ENCODE measurements around the gene SRPK2. TPM values are rescaled to one million over a fixed set of nuclear protein-coding genes. Genes with fewer than 3 reads are reported as not detected.

Gene SRPK2
- total RNA-seq, 1 experiment from 2014 or later = 21.6 TPM

DNA sequence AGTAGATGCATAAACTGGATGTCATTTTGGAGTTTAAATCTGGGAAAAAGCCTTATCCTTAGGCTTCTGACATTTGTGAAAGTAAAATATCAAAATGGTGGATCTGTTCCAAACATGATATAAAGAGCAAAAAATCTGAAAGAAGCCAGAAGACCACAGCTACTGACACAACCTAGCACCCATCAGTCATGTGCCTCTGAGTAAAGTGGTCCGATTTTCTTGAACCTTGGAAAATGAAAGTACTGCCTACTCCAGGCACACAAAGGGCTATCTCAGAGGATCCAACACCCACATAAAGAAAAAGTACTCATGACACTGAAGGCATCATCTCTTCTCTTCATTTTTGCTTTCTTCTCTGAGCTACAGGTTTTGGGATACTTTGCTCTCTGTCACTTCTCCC lies 224.0 kb downstream of the SRPK2 start:
- no peak for TF ChIP-seq EZH2phosphoT487 (IDR thresholded peaks at IDR 0.05; ENCODE audit: borderline replicate concordance, low read length)
- no peak for TF ChIP-seq EZH2 (IDR thresholded peaks at IDR 0.05; ENCODE audit: low read length, unreplicated experiment)
- no peak for TF ChIP-seq CTCF (conservative IDR thresholded peaks at IDR 0.05; ENCODE audit: low read depth, low read length)
- Histone ChIP-seq H3F3A (ENCODE audit: low read length, unreplicated experiment) (no peaks in the 10 kb centered on the region), H3K4me3 (ENCODE audit: low read length) (no peak overlapping the region), H2AFZ (ENCODE audit: low read length) (no peak overlapping the region), H3K36me3 (ENCODE audit: low read depth, low read length) (peaks cover 23% of the 10 kb centered on the region; the same call in 1 of the 2 replicates), H3K4me1 (ENCODE audit: insufficient read depth, low read length) (no peaks in the 10 kb centered on the region), H3K9me3 (ENCODE audit: low read length) (no peaks in the 10 kb centered on the region), H3K27me3 (ENCODE audit: low read length) (no peaks in the 10 kb centered on the region), H3K79me2 (ENCODE audit: low read length) (no peaks in the 10 kb centered on the region), H3K4me2 (ENCODE audit: low read length) (no peak overlapping the region), H3K9me2 (replicated peaks; ENCODE audit: low read length) (no peaks in the 10 kb centered on the region), H3K27ac (ENCODE audit: low read length) (no peak overlapping the region), H4K20me1 (ENCODE audit: low read length) (no peaks in the 10 kb centered on the region), H3K9ac (ENCODE audit: low read length) (no peak overlapping the region)
- intact Hi-C loops (cut with micrococcal nuclease) = no loop called here
- BruUV-seq (replicated peaks) = no TSS peak
- POLR2A ChIA-PET (ENCODE audit: unreplicated experiment) = no interaction called here
- CTCF ChIA-PET = no interaction called here
- DNase-seq (no peak), ATAC-seq (no peak)

- H3K36me3 ChIP-seq (ENCODE audit: low read depth, low read length) = peaks cover 23% of the 10 kb centered on the region; the same call in 1 of the 2 replicates
- intact Hi-C loops (cut with micrococcal nuclease) = no loop called here
- H3K4me1 ChIP-seq (ENCODE audit: insufficient read depth, low read length) = no peaks in the 10 kb centered on the region
- H3K9me2 ChIP-seq (replicated peaks; ENCODE audit: low read length) = no peaks in the 10 kb centered on the region
- H4K20me1 ChIP-seq (ENCODE audit: low read length) = no peaks in the 10 kb centered on the region
- no peaks in the 10 kb centered on the region for H3F3A ChIP-seq (ENCODE audit: low read length, unreplicated experiment)
- H3K4me3 ChIP-seq (ENCODE audit: low read length) = no peak overlapping the region
- no peak overlapping the region for H3K4me2 ChIP-seq (ENCODE audit: low read length)
- H3K9me3 ChIP-seq (ENCODE audit: low read length) = no peaks in the 10 kb centered on the region
- BruUV-seq (replicated peaks) = no TSS peak
- H3K79me2 ChIP-seq (ENCODE audit: low read length) = no peaks in the 10 kb centered on the region
- ChIA-PET POLR2A (ENCODE audit: unreplicated experiment) (no interaction called here), CTCF (no interaction called here)
- no peak overlapping the region for H3K9ac ChIP-seq (ENCODE audit: low read length)
- H3K27ac ChIP-seq (ENCODE audit: low read length) = no peak overlapping the region
- H2AFZ ChIP-seq (ENCODE audit: low read length) = no peak overlapping the region
- DNase-seq (no peak), ATAC-seq (no peak)
- TF ChIP-seq EZH2phosphoT487 (IDR thresholded peaks at IDR 0.05; ENCODE audit: borderline replicate concordance, low read length) = no peak
- no peak for TF ChIP-seq EZH2 (IDR thresholded peaks at IDR 0.05; ENCODE audit: low read length, unreplicated experiment)
- TF ChIP-seq CTCF (conservative IDR thresholded peaks at IDR 0.05; ENCODE audit: low read depth, low read length) = no peak
- H3K27me3 ChIP-seq (ENCODE audit: low read length) = no peaks in the 10 kb centered on the region
Observed at GRCh38 chr7:105163718-105164117, 225.0 kb downstream of the SRPK2 start.

DNA sequence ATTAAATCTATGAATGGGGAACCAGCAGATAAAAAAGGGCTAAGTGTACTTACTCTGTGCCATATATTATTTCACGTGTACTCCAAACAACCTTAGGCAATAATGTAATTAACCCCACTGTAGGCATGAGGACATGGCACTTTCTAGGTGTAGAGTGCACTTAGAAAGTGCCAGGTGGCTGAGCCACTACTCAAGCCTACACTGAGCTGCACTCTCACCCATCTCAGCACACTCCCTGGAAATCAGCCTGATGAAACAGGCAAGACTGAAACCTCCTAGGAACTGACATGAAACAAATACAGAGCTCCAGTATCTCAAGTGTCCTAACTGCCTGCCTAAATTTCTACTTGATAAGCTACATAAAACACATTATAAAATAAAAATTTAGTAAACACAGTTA lies 227.4 kb downstream of the SRPK2 start:
- BruUV-seq (replicated peaks) = no TSS peak
- Histone ChIP-seq H4K20me1 (ENCODE audit: low read length) (no peaks in the 10 kb centered on the region), H3K9me2 (replicated peaks; ENCODE audit: low read length) (no peaks in the 10 kb centered on the region), H3K79me2 (ENCODE audit: low read length) (no peaks in the 10 kb centered on the region), H2AFZ (ENCODE audit: low read length) (no peak overlapping the region), H3K4me2 (ENCODE audit: low read length) (no peak overlapping the region), H3K27me3 (ENCODE audit: low read length) (no peaks in the 10 kb centered on the region), H3K27ac (ENCODE audit: low read length) (no peak overlapping the region), H3K4me3 (ENCODE audit: low read length) (no peak overlapping the region), H3K36me3 (ENCODE audit: low read depth, low read length) (peaks cover 9% of the 10 kb centered on the region; the same call in 1 of the 2 replicates), H3F3A (ENCODE audit: low read length, unreplicated experiment) (no peaks in the 10 kb centered on the region), H3K4me1 (ENCODE audit: insufficient read depth, low read length) (no peaks in the 10 kb centered on the region), H3K9ac (ENCODE audit: low read length) (no peak overlapping the region), H3K9me3 (ENCODE audit: low read length) (no peaks in the 10 kb centered on the region)
- ChIA-PET POLR2A (ENCODE audit: unreplicated experiment) (no interaction called here), CTCF (no interaction called here)
- DNase-seq (no peak), ATAC-seq (no peak)
- intact Hi-C loops (cut with micrococcal nuclease) = no loop called here
- TF ChIP-seq CTCF (conservative IDR thresholded peaks at IDR 0.05; ENCODE audit: low read depth, low read length) (no peak), EZH2phosphoT487 (IDR thresholded peaks at IDR 0.05; ENCODE audit: borderline replicate concordance, low read length) (no peak), EZH2 (IDR thresholded peaks at IDR 0.05; ENCODE audit: low read length, unreplicated experiment) (no peak)

Measured in PC-3 (cell line).